ENCODE data around the gene C11orf91. TPM values are rescaled to one million over a fixed set of nuclear protein-coding genes. Genes with fewer than 3 reads are reported as not detected.
A peak's percentile ranks its signal among the peaks of the same experiment; 100 is the strongest.

C11orf91 gene
- total and polyA plus RNA-seq, 2 donors (not counting 3 experiments of a cell fraction or from before 2014, with no cell fraction given): 0.94 to 2.1 TPM

GRCh38 chr11:33735271-33736147, 34.9 kb upstream of the C11orf91 start:
- dilution Hi-C loops (cut with MboI; ENCODE audit: extremely low pct_ligation_motif_present, low sequenced_read_pairs) (no loop called here), intact Hi-C loops (cut with micrococcal nuclease) (loop anchor here (1.0 to 5.0 kb wide), 6 partner anchors 12 to 573 kb away; partner anchors contain the start of genes C11orf91, CSTF3 and HIPK3)
- ChIA-PET CTCF (interaction anchor here (1.2 to 4.6 kb wide), 8 partner anchors 7 to 370 kb away, joined by 4 to 32 read pairs (median 8); no protein-coding TSS in a partner anchor), POLR2A (interaction anchor here (1.3 to 1.8 kb wide), 5 partner anchors 19 to 45 kb away, joined by 3 to 9 read pairs (median 5); no protein-coding TSS in a partner anchor)
- Histone ChIP-seq H3K9me3 (replicated peaks; ENCODE audit: control insufficient read depth, insufficient read depth, low read length) (no peaks in the 10 kb centered on the region), H3K4me3 (replicated peaks in 1 of 3; ENCODE audit: insufficient read depth in 1 of 3, low read depth in 1 of 3, low read length in 3 of 3) (peak overlapping the region; percentile 74 to 98 (median 95)), H4K20me1 (replicated peaks; ENCODE audit: control insufficient read depth, extremely low read depth, insufficient read depth, low read length) (peaks cover 3% of the 10 kb centered on the region), H3K36me3 (ENCODE audit: control insufficient read depth in 2 of 2, extremely low read depth in 1 of 2, insufficient read depth in 2 of 2, low read length in 2 of 2) (peaks cover 4% of the 10 kb centered on the region in 2 experiments), H3K9me1 (replicated peaks; ENCODE audit: control insufficient read depth, extremely low read depth, insufficient read depth, low read length) (no peaks in the 10 kb centered on the region), H3K4me1 (ENCODE audit: control insufficient read depth, extremely low read depth, insufficient read depth, low read length) (peaks cover 50% of the 10 kb centered on the region), H3K9ac (replicated peaks; ENCODE audit: extremely low read depth, insufficient read depth, low read length) (peak overlapping the region; percentile 99), H3K27me3 (ENCODE audit: control insufficient read depth in 2 of 2, insufficient read depth in 2 of 2, low read length in 2 of 2) (no peaks in the 10 kb centered on the region), H2AFZ (ENCODE audit: low read depth, low read length) (no peak overlapping the region), H3K27ac (ENCODE audit: insufficient read depth, low read depth, low read length) (peak overlapping the region; percentile 93), H3K79me2 (ENCODE audit: control insufficient read depth, insufficient read depth, low read length) (peaks cover 64% of the 10 kb centered on the region), H3K4me2 (ENCODE audit: insufficient read depth, low read length) (peak overlapping the region; percentile 99)
- FAIRE-seq (peak; percentile 35), DNase-seq (ENCODE audit: low read depth, low spot score) (peak; percentile 51)
- TF ChIP-seq EZH2 (IDR thresholded peaks at IDR 0.05; ENCODE audit: borderline replicate concordance, low read depth, low read length, severe bottlenecking) (no peak), CTCF (IDR thresholded peaks at IDR 0.05; ENCODE audit: extremely low read depth in 1 of 2, insufficient read depth in 1 of 2, low read depth in 1 of 2, low read length in 2 of 2) (no peak), JUN (IDR thresholded peaks at IDR 0.05; ENCODE audit: borderline replicate concordance, insufficient read depth, insufficient read length, low read depth) (no peak), MYC (IDR thresholded peaks at IDR 0.05; ENCODE audit: low read depth, low read length) (no peak), GATA2 (IDR thresholded peaks at IDR 0.05; ENCODE audit: insufficient read depth, insufficient read length, low read depth, low read length) (no peak), MAX (IDR thresholded peaks at IDR 0.05; ENCODE audit: insufficient read depth, insufficient read length) (no peak), POLR2A (IDR thresholded peaks at IDR 0.05; ENCODE audit: low read depth, low read length) (no peak), FOS (IDR thresholded peaks at IDR 0.05; ENCODE audit: borderline replicate concordance, insufficient read depth, low read length) (no peak), POLR2AphosphoS5 (IDR thresholded peaks at IDR 0.05; ENCODE audit: insufficient read depth, low read depth, low read length) (no peak)
- TSS peak; percentile 38 for BruUV-seq (replicated peaks)

Data from endothelial cell of umbilical vein (primary cell).